NCI-H82 (cell line): ENCODE measurements around the gene INSIG2.

Experiments
- DNase-seq: peaks from one replicate; lab custom pipeline; 2025; lab: John Stamatoyannopoulos, UW

INSIG2 gene

DNA sequence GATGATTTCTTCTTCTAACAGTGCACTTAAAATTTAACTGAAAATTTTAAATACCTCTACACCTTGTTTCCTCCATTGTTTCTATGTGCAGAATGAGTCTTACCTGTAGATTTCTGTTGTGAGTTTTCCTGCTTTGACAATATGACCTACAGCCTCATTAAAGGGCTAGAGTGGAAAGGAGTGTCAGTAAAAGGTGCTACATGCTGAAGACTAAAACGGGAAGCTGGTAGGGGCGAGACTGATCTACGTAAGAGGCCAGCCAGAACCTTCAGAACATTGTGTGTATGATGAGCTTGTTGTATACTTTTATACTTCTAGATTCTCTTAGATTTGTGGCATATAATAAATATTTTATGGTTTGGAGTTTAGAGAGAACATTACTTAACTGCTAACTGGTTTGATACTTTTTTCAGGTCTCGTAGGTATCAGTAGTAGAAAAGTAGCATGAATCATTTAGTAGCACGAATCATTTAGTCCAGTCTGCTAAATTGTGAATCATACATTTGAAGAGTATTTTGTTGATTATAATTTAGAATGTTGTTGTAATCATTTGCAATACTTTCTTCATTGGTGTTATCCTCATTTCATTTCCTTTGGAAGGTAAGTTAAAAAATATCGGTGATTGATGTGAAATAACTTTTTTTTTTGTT is 14.3 kb downstream of the INSIG2 start:
- no peak for DNase-seq

DNA sequence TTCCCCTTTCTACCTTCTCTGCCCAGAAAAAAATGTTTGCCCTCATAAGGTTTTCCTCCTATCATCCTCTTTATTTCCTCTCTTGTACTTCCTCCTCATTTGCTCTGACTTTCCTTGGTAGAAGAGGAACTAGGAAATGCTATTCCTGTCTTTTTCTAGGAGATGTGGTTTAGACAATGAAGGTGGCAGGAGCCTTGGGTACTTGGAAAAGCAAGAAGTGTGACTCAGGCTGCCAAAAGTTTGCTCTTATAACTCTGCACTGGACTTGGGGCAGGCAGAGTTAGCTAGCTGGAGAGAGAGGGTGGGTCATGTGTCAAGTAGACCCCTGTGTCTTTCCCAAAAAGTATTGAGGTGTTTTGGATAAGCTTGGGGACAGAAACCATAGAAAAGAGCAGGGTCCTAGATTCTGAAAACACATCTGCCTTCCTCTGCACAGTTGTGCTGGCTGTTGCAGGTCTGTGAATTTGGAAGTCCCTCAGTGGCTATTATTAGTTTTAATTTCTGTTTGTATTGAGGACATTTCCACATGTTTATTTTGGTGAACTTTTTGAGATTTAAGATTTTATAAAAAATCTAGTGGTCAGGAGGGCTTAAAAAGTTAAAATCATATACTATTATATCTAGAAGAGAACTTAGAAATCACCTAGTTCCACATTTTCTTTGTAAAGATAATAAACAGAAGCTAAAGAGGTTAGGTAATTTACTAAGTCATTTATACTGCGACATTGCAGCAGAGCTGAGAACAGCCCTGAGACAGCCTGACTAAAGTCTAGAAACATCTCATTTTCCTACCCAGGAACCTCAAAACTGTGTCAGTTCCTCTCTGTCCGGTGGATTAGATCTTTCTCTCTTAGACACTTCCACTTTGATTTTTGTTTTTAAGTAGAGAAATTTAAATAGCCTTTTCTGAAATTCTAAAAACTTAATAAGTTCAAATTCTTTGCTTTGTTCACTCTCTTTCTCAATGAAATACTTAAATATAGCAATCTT is 16.0 kb downstream of the INSIG2 start:
- DNase-seq, result no peak

DNA sequence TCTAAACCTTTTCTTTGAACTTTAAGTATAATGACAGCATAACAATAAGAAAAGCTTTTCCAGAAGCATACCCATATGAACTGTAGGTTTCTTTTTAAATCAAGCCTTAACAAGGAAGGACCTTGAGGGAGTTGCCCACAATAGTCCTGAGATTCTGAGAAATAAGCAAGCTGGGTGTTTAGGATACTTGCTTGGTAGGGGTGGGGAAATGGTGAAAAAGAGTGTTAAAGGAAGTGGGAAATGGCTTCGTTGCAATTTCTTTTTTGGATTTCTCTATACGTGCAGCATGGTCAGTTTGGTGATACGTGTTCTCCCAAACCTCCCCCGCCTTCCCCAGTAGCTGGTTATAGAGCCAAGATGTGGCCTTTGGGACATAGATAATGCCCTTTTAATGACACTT is 17.2 kb downstream of the INSIG2 start:
- peak; percentile 11 for DNase-seq

DNA sequence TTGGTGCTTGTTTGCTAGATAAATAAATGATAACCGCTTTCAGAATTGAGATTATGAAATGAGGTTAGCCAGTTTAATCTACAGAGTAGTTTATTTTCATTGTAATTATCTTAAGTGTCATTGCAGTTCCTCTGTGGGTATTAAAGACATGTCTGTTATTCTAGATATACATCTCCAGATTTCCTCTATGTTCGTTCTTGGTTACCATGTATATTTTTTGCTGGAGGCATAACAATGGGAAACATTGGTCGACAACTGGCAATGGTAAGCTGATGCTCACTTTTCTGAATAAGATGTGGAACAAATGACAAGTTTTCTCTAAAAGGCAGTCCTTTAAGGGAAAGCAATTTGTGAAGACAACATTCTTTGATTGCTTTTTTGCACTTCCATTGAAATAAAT is 18.7 kb downstream of the INSIG2 start:
- no peak for DNase-seq

DNA sequence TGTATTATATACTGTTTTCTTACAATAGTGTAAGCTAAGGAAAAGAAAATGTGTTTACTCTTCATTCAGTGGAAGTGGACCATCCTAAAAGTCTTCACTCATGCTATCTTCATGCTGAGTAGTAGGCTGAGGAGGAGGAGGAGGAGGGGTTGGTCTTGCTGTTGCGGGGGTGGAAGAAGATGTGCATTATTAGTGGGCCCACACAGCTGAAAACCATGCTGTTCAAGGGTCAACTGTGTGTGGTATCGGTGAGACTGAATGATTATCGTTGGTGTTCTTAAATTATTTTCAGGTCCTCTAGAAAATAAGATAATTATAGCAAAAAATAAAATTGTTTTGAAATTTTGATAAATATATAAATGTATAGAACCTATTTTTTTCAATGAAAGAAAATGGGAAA is 22.0 kb downstream of the INSIG2 start:
- DNase-seq, result no peak

DNA sequence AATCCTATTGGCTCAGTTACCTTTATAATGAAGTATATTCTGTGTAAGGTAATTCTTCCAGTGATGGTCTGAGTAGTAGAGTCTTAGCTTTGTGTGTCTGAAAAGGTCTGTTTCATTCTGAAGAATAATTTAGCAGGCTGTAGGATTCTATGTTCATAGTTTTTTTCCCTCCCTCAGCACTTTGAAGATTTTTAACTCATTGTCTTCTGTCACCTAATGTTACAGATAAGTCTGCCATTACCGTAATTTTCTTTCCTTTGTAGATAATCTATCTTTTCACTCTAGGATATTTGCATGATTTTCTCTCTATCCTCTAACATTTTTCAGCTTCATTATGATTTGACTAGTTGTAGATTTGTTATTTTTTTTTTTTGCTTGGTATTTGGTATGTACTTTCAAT is 22.7 kb downstream of the INSIG2 start:
- no peak for DNase-seq

DNA sequence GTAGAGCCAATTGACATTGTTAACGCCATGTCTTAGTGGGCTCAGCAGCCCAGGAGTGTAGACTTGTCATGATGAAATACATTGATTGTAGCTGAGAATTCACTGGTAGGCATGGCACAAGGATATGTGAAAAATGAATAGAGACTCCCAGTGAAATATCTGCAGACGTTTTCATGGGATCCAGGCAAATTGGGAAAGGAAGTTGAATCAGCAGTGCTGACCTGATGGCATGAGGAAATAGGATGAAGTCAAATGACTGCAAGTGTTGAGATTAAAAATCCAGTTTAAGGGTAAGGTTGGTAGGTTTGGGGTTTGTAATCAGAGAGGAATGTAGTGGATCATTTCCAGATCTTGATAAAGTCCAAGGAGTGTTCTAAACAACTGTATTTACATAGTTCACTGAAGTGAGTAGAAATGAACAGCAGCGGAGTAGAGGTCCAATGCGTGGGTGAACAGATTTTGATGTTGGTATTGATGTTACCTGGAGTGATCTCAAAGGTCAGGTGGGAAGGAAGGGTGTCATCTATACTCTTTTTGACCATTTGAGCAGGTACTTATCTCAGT is 24.6 kb downstream of the INSIG2 start:
- no peak for DNase-seq

DNA sequence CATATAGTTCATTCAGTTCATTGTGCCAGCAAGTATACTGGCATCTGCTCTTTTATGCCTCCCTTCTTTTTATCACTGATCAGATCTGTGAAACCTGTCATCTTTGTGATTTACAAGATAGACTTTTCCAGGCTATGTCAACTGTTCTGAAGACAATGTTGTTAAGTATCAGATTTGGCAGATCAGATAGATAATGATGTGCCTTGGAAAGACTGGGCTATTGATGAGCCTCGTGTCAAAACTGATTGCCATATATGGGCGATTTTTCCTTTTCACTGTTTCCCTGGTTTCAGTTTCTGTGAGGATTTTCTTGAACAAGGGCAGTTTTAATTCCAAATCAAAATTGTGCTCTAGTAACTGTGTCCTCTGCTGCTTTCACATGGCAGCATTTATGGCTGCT is 26.6 kb downstream of the INSIG2 start:
- DNase-seq, result no peak

DNA sequence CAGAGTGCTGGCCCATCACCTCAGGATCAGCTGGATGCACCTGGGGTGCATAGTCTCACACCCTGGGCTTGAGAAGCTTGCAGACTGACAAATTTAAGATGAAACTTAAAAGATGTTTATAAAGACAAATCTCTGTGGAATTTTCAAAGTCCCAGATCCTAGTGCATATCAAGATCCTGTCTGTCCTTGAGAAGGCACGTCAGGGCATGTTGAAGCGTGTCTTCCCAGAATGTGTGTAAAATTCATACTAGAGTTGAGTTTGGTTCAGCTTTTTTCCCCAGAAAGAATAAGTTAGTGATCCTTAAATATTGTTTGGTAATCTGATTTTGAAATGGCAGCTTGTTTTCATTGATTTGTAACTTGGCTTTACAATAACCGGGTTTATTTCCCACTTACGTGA is 27.5 kb downstream of the INSIG2 start:
- DNase-seq, result no peak

DNA sequence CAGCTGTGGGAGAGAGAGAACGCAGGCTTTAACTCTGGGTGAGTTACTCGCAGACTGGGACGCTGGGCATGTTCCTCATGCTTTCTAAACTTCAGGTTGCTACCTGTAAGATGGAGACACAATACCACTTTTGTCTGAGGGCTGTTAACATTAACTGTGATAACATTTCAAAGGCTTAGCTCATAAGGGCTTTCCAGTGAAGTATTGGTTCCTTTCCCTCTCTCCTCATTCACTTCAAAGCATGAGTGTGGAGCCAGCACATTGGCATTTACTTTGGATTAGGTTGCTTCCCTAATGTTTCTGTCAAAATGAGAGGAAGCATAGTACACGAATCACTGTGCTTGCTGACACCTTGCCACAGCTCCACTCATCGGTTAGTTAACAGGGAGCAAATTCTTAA is 30.2 kb downstream of the INSIG2 start:
- no peak for DNase-seq

DNA sequence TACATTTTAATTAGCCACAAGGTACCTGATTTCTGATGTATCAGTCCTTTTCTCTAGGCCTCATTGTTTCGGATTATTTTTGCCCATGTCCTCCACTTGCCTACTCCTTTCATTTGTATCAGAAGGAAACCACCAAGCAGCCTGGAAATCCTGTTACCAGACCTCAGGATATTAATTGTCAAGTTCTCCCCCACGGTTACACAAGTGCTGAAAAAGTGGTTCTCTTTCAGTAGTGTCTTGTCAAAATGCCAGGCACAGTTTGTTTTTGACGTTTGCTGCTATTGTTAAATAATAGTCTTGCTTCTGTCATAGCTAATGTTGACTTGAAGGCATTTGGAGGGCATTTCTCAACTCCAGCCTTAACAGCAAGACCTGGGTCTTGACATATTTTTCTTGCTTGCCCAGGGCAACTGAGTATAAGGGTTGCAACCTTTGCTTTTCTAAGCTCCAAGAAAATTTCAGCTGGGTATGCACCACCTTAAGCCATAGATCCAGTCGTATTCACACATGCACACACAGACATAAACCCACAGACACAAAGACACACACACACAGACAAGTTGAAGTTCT is 31.0 kb downstream of the INSIG2 start:
- no peak for DNase-seq

DNA sequence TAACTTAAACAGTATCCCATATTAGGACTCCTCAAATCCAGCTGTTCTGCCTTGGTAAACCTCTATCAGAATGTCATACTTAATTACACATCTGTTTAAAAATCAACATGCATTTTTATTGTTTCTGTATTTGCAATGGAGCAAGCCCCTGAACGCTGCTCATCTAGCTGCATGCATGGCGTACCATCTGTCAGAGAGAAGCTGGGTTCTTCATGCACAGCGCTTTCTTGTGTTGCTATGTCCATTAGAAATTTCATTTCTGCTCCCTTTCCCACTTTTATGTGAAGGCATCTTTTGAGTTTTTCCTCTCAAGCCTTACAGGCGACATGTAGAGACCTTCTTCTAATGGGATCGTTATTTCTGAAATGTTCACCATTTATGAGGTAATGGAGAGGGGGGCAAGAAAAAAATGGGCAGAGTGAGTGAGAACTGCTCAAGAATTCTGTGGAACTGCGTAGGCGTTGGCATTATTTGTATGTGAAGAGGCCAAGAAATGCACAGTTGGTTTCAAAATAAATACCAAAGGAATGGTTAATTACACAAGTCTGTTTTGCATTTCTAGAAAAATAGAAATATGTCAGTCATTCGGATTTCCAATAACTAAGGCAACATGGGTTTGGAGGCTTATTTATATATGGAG is 31.6 kb downstream of the INSIG2 start:
- DNase-seq, result no peak

DNA sequence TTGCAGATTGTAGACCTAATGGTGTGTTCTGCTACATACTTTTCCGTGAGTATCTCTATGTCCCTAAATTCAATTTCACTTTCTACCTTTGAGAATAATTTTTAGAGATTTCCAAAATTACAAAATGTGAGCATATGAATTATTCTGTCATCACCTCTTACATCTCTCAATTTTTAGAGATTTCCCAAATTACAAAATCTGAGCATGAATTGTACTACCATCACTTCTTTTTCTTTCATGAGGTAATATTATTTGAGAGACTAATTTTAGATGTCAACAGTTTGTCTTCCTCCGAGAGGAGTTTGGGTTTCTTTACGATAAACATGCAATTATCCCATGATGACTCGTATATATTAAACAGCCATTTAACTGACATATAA is 32.1 kb downstream of the INSIG2 start:
- DNase-seq, result no peak

DNA sequence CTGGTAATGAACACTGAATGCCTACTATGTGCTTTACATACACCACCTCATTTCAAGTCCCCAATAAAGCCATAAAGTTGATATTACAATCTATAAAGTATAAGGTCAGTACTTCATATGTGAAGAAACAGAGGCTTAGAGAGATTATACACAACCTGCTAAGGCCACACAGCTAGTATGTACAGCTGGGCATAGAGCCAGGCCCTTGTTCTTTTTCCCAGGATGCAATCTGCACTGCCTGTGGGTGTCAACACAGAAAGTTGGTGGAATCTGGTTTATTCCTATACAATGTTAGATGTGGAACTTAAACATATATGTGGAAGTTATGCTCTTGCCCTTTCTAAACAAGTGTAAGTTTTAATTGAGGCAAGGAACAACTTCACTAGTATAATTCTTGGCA is 32.8 kb downstream of the INSIG2 start:
- DNase-seq, result no peak

DNA sequence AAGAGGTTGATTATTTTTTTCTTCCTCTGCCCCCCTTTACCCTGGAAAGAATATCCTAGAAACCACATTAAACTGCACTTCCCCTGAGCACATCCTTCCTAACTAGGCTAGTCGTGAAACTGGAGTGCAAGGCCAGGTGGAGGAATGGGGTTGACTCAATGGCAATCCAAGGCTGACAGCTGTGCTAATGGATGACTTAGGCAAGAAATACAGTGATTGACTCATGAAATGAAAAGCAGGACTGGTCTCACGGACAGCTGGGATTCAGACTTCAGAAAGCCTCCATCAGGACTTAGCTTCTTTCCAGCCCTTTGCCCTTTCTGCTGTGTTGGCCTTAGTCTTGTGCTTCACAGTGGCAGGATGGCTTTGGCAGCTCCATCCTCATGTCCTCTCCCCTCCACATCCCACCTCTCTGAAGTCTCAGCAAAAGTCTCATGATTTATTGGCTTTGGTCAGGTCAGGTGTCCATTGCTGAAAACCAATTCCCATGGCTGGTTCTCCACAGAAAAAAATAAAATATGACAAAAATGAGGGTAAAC is 33.8 kb downstream of the INSIG2 start:
- no peak for DNase-seq

DNA sequence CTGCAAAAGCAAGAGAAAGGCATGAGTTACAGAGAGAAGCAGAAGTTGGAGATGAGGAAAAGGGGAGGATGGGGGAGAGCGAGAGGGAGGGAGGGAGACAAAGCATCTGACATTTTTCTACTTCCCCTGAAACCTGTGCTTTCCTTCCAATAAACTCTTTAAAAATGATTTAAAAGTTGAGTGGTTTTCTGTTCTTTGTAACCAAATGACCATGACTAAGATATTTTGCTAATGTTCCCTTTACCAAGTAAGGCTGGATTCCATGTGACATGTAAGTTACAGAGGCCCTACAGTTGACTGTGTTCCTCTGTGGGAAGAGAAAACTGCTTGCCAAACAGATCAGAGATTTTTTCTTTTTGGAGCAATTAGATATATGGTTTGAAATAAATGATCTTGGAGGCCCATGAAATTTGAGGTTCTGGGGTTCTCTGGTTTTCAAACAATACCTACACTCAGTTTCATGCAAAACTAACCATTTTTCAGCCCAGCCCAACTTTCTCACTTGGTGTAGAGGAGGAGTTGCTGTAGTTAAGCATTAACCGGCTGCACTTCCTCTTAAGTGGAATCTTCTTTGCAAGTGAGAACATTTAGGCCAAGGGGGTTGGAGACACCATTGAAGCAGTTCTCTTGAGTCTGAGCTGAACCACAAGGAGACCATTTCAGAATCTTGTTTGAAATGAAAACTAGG is 34.5 kb downstream of the INSIG2 start:
- DNase-seq, result no peak

DNA sequence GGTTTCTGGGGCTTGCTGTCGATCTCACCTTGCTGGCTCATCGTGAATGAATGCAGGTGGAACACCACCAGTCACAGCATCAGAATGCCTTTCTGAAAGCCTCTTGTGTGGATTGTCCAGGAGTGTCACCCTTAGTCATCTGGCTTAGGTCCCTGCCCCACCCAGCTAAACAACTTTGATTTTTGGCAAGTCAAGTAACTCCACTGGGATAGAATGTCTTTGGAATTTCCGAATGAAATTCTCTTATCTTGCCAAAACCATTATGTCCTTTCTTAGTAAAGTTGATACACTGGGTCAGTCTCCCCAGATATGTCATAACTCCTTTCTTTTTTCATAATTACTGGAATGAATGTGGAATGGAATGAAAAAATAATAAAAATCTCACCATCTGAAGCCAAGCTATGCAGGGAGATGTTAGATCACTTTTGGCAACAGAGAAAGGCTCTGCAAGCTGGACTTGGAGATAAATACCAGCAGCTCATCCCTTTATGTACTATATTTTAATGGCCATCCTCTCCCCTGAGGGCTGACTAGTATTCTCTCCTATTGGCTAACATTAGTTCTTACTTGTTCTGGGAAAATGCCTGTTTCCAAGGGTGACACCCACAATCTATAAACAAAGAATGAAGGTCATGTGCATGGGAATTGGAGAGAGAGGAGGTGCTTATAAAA is 35.4 kb downstream of the INSIG2 start:
- DNase-seq, result no peak

DNA sequence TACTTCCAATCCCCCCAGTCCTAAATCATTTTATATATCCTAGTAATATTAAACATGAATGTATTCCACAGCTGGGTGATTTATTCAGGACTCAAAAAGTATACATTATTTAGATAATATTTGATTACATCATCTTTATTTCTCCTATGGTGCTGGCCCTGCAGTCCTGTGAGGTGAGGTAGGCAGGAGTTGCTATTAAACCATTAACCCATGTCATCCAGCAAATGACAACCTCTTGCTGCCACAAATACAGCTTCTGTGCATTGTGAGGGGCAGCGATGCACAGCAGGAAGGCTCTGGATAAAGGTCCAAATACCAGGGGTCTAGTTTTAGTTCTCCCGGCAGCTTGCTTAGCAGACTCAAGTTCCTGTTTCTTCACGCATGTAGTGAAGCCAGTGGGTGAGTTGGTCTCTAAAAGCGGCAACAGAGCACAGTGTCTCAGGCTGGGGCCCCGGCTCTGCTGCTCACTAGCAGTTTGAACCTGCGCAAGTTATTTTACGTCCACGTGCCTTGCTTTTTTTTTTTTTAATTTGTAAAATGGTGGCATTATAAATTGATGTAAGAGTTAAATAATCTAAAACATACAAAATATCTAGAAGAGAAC is 36.1 kb downstream of the INSIG2 start:
- DNase-seq, result no peak

DNA sequence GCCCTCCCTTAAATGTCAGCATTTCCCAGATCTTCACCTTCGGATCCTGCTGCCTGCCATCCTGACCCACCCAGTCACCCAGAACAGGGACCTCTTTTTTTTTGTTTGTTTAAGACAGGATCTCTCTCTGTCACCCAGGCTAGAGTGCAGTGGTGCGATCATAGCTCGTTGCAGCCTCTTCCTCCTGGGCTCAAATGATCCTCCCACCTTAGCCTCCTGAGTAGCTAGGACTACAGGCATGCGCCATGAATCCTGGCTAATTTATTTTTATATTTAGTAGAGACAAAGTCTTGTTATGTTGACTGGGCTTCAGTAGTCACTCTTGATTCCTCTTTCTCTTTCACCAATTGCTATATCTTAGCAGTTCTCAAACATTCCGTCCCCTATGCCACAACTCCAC is 39.0 kb downstream of the INSIG2 start:
- DNase-seq, result no peak

DNA sequence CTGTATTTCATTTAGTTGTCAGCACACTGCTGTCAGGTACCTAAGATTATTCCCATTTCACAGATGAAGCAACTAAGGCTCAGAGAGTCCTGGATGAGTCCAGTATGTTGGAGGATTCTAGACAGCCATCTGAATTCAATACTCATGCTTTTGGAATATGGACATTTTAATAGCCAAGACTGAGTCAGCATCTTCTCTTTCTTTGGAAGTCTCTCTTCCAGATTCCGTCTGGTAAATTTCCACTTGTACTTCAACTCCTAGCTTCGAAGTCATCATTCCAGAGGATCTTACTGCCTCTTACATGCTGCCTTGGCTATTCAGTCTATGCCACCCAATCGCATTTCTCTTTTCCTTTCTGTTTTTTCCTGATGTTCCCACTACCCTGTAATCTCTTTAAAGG is 40.6 kb downstream of the INSIG2 start:
- no peak for DNase-seq

DNA sequence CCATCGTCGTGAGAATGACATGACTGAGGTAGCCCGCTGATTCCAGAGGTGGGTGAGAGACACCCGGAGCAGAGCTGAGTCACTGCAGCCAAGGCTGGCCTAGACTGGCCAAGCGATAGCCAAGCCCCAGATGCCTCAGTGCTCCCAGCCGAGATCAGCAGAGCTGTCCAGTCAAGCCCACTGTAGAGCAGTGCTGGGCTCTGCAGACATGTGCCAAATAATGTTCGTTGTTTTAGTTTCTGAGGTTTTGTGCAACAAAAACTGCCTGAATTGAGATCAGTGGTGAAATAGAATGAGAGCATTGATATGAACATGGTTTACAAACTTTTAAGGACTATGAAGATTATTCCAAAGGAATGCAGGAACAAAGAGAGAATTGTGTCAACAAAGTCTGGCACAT is 42.1 kb downstream of the INSIG2 start:
- no peak for DNase-seq
